Glomerular visceral epithelial cell (primary cell): ENCODE measurements around the gene PITX2.

ENCODE experiments used
- DNase-seq: peaks from one replicate; pipeline ENCODE4 v3.0.0-alpha.2; 2016; ENCODE audit errors: extremely low spot score

PITX2 gene

DNA sequence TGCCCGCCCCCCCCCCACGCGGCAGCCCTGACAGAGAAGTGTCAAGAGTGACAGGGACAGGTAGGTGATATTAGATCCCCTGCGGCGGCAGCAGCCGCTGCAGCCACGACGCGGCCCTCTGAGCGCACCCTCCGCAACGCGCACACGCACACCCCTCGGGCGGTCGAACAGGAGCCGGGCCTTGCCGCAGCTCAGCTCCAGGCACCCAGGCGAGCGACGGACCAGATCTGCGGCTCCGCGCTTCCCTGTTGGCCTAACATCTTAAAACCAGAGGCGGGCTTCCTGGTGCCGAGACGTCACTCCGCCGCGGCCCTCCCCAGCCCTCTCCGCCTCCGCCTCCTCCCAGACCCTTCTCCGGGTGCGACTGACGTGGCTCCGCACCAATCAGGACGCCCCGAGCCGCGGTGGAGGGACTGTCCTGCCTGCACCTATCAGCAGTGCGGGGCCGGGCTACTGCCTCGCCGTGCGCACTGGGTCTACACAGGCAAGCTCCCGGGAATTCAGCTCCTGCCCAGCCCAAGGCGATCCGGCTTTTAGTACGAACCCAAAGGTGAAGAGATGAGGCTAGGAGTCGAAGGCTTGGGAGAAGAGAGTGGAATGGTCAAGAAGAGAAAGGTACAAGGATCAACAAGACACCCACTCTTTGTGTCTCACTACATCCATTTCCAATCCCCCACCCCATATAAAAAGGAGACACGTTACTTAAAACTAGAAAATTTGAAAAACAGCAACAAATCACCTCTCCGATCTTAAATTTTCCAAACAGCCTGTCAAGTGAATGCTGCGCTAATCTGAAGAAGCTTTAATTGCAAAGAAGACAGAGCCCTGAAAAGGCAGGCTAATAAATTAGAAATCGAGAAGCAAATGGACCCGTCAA lies at the start of gene PITX2:
Gene PITX2, minus strand, starts transcription at position 237 of the 877 bp plus-strand sequence. CDS start 617 bp downstream, outside the sequence.
- DNase-seq: peak; percentile 99

DNA sequence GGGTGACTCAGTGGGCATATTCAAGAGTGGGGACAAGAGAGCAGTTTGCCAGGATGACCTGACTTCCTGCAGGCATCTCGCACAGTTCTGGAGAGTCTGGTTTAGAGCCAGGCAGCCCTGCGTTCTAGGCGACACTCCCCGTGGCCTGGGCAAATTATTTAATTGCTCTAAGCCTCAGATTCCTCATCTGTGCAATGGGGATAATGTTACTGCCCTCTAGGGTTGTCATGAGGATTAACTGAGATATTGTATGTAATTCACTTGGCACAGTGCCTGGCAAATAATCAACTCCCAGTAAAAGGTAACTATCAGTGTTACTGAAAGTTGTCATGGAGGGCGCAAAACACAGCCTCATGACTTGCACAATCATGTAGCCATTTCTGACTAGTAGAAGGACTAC lies 48.8 kb upstream of the PITX2 start:
- no peak for DNase-seq

DNA sequence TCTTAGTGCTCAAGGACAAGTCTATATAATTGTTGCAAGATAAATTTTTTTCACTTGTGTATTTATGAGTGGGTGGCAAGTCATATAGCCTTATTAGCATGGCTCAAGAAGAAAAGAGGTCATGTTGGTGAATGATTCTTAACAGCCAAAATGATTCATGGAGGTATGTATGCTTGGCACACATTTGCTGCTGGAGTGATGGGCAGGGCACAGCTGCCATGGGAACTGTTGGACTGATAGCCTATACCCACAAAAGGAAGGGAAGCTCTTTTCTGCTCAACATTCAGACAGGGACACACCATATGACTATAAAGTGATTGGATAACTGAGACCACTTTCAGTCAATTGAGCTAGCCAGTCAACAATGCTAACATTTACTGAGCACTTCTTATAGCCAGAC lies 46.8 kb upstream of the PITX2 start:
- DNase-seq: peak; percentile 7

DNA sequence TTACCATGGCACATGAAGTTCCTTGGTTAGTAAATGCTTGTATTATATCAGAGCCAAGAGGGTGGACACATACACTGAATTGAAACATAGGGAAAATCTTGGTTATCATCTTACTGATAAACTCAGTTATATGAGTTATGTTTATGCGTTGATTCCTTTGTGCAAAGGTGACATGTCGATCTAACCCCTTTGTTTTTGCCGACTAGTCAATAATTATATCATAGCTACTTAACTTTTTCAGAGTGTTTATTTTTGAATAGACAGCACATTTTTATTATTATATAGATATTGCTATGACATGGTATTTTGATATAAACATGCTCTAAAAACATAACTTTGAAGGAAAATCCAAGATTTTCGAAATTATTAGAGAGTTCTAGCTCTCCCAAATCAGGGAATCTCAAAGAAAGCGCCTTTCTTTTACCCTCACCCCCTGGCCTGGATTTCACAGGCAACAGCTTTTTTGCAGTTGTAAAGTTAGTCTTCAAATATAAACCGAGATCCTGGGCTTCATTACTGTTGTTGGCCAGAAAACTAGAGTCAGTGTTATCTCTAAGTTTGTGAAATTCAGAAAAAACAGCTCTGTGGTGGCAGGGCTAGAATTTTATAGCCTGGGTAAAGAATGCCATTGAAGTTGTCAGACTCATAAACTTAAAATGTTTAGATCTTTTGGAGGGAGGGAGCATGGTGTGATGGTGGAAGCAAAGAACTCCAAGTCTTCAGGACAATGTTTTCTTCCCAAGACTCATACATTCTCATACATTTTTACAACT lies 45.8 kb upstream of the PITX2 start:
- no peak for DNase-seq

DNA sequence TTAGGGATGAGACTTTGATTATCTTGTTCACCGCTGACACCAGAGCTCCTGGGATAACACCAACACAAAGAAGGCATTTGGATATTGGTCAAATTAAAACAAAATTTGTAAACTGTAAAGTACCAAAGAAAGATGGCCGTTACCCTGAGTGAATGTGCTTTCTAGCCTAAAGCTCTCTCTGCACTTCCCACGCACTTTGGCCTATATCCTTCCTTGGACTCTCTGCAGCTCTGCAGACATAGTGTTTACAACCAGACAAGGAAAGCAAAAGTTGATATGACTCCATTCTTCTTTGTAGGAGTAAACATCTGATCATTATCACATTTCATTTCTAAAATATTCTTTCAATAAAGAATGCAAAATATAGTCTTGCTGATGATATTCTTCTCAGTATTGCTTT lies 44.8 kb upstream of the PITX2 start:
- no peak for DNase-seq

DNA sequence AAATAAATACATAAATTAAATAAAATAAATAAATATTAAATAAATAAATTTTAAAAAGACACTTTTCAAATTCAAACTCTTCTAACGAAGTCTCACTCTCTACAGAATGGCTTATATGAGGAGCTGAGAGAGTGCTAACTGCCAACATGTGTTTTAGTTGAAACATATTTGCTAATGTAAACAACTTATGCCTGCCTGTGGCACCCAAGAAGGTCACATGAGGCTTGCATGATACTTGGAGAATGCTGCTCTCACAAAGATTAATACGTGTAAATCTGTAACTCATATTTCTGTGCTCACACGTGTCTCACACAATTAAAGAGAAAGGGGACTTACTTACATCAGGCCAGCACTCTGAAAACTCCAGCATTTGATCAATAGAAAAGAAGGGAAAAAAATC lies 43.2 kb upstream of the PITX2 start:
- no peak for DNase-seq

DNA sequence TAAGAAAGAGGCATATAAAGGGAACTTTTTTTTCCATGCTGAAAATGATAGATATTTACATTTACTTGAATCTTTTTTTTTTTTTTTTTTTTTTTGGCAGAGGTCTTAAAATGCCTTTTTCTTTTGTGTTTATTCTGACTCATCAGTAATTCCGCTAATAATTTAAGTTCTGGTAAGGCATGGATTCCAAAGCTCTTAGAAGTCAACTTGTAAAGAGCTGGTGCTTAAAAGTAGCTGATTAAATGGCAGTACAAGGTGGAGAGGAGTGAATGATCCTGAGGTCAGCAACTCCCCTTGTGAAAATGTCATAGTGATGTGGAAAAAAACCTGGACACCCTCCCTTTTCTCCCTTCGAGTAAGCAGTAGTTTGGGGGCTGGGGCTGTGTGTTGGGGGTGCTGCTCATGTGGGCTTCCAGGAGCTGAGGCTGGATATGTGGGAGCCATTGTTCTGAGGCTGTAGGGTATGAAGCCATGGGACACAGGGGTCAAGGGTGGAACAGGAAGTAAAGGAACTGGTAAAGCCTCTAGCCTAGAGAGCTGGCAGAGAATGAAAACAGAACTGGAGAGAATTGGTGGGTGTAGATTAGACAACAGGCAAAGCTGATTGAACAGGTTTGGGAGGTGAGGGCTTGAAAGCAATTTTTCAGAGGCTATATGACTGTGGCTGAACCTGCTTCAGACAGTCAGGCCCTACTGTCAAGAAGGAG lies 41.0 kb upstream of the PITX2 start:
- peak; percentile 25 for DNase-seq

DNA sequence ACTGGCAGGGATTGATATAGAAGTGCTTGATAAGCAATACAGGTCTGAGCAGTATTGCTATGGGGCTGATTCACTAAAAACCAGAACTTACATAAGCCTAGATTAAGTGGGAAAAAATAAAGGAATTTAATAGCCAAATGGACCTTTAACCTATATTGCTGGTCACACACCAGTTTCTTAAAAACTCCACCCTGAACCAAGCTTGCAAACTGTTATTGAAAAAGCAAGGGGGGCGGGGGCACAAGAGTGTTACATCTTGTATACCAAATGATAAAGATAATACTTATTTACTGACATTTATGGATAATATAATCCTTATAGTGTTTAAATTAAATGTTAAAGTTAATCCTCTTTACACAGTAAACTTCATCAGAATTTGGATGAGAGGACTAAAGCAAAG lies 40.3 kb upstream of the PITX2 start:
- DNase-seq: no peak

DNA sequence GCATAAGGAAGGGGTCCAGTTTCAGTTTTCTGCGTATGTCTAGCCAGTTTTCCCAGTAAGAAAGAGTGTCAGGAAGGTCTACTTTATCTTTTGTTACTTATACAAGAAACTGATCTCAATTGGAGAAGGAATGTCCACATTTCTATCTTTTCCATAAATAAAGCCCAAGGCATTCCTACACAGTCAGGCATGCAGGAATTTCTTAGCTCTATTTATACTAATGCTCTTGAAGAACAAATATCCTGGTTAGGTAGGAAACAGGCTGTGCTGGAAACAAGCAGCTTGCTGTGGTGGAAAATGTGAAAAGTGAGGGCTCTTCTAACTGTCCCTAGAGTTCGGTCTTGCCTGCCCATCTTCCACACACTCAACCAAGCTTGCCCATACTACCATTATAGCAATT lies 37.9 kb upstream of the PITX2 start:
- no peak for DNase-seq

DNA sequence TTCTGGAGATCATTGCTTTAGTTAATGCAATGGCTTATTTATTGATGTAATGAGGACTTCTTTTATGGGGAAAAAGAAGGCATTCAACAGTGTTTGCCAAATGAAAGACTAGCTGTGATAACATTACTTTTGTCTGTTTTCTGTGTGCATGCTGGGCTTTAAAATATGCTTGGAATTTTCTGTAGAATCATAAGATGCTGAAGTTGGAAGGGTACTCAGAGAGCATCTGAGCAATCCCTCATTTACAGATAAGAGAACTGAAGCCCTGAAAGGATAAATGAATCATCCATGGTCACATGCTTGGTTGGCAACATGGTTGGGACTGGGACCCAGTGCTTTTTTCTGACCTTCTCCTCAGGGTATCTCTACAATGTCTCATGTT lies 31.4 kb upstream of the PITX2 start:
- no peak for DNase-seq

DNA sequence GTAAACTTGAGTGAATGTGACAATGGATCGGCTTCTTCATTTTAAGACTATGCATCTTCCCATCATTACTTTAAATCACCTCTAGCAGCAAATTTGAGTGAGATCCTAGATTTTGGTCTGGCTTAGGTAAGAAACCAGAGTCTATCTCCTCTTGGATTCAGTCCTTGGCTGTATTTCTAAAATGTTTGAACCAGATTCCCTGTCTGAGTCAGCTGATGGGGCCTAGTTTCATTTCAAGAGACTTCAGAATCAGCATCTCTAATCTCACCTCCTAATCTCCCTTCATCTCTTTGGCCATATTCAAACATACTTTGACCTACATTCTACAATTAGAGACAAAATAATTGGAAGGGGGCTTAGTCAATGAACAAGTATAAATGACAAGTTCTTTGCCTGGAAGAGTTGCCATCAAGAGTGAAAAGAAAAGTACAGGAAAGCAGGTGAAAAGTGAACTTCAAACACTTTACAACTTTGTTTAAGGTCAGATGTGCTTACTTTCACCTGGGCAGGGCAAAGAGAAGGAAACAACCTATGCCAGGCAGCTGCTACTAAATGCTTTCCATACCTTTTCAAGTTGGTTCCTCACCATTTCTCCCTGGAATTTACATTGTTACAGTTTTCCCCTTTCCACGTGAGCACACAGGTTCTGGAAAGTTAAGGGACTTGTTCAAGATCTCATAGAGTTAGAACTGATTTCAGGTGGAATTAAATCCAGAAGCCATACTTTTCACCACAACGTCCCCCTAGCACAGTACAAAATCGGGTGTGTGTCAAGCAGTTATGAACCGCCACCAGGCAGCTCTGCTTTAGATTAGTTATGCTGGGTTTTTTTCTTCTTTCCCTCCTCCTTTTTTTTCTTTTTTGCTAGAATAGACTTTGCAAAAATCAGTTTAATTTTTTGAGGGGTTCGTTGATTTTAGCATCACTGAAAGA lies 30.7 kb upstream of the PITX2 start:
- no peak for DNase-seq

DNA sequence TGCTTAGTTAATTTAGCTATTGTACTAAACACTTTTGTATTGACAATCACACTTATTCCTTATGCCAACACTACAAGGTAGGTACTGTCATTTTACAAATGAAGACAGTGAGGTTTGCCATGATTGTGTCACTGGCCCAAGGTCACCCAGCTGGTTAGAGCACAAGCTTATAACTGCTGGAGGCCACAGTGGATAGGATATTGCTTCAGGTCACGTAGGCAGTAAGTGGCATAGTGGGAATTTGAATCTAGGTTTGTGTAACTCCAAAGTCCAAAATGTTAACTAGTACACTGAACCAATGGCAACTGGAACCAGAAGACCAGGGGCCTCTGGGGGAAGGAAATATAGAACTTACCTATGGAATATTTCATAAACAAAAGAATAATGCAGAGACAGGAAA lies 21.1 kb upstream of the PITX2 start:
- DNase-seq: no peak

DNA sequence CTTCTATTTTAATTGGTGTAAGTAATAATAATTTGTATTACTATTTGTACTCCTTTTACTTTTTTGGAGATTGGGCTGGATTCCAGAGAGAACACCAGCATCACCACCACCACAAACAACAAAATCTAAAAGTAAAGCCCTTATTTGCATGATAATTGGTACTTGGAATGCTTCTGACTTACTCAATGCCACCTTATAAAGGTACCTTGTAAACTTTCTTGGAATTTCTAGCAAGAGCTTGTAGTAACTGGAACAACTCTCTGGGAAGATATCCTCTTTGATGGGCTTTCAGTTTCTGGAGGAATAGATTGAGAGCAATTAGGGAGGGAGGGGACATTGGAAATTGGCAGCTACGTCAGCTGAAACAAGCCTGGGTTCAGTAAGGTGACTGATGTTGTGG lies 20.2 kb upstream of the PITX2 start:
- DNase-seq: no peak

DNA sequence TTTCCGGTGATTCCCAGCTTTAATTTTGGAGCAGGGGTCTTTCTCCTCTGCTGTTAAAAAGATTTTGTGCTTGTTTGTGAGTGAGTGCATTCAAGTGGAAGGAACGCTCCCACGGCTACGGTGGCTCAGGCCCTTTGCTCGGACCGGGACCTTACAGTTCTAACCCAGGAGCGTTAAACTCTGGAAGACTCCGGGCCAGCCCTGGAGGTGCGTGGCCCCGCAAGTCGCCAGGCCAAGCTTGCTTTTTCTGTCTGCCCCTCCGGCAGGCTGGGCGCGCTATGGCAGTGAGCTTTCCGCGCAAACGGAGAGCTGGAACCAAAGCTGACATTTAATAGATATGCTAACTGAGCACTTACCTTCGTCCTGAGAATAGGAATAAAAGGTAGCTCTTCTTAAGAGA lies 18.3 kb upstream of the PITX2 start:
- no peak for DNase-seq

DNA sequence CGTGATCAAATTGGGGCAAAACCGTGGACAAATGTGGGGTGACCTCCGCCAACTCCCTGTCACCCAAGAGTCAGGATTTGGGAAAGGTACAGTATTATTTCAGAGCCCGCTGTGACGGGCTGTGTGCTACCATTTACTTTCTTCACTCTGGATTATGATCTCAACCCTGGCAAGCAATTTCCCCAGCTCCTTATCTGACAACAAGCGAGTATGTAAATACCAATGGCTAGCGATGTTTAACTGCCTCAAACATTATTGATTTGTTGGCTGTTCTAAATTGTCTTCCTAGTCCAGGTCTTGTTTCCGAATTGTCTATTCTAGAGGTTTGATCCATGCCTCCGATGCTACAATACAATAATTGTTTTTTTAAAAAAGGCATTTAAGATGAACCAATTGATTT lies 17.7 kb upstream of the PITX2 start:
- no peak for DNase-seq

DNA sequence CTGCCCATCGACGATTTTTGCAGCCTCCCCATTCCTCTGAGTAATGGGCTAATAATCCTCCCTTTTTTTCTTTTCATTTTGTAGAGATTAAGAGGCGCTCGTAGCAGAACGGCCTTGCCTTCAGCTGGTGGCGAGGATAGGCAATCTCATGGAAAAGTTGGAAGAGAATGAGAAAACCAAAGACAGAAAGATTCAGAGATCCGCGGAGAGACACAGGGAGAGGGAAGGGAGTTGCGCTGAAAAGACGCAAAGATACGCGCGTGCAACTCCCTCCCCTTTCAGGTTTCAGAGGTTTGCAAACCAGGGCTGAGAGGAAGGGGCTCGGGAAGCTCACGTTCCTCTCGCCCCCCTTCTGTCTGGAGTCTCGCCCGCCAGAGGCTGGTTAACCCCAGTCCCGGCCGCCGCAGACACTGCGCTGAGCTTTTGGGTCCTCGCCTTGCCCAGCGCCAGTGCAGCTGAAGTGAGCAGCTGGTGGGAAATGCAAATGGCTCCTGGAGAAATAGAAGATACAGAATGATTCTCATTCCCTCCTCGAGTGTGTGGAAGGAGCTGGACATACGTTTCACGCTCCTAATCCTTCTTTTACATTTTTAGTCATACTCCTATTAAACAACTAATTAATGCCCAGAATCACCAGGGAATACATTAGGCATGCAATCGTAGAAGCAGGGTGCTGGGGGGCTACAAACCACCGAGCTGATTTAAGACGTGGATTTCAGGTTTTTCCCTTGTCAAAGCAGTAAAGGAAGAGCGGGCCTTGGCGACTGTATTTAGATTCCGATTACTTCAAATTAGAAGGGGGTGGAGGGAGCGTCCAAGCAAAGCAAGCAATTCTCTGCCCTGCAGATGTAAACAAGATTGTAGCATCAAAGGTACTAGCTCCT lies 16.6 kb upstream of the PITX2 start:
- no peak for DNase-seq

DNA sequence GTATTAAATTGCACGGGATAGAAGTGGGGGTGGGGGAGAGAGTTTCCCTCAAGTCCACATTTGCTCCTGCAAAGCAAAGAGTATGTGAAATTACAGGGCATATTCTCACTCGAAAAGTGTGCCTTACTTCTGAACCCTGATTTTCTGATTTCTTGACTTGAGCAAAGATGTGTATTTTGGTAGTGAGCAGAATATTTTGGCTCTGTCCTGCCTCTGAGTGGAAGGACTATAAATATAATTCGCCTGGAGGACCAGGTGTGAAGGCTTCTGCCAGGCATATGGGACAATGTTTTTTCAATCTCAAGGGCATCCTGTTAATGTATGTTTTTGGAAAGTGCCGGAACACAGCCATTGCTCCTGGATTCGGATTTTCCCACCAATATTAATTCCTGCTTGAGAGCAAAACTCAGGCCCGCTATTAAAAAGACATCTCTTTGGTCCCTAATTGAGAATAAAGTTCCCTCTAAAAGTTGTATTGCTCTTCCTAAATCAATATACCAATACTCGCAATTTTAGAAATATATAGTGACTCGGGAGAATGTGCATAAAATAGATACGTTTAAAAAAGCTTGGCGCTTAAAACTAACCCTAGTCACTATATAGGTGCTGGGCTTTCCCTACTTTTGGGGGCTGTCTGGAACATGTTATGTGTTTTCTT lies 15.3 kb upstream of the PITX2 start:
- DNase-seq: no peak

DNA sequence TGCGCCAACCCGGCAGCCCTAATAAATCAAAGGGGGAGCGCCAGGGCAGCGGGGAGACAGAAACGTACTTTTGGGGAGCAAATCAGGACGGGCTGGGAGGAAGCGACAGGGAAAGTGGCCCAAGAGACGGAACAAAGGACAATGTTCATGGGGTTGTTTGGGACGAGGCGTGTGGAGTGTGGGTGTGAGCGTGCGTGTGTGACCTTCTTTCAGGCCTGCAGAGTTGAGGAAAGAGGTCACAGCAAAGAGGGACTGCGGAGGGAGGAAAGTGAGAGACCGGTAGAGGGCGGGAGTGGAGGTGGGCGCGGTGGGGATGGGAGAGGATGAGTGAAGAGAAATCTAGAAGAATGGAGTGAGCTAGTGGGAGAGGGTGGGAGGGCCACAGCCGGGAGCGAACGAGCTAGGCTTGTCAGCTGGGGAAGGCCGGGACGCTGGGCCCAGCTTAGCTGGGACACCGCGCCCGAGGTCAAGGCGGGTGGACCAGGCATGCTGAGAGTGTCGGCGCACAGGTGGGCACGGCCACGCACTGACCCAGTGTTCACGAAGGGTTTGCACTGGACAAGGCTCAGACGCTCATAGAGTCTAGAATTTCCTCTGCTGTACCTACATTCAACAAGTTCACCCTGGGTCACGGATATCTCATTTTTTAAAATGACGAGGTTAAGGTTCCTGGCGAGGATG lies 14.7 kb upstream of the PITX2 start:
- peak; percentile 33 for DNase-seq

DNA sequence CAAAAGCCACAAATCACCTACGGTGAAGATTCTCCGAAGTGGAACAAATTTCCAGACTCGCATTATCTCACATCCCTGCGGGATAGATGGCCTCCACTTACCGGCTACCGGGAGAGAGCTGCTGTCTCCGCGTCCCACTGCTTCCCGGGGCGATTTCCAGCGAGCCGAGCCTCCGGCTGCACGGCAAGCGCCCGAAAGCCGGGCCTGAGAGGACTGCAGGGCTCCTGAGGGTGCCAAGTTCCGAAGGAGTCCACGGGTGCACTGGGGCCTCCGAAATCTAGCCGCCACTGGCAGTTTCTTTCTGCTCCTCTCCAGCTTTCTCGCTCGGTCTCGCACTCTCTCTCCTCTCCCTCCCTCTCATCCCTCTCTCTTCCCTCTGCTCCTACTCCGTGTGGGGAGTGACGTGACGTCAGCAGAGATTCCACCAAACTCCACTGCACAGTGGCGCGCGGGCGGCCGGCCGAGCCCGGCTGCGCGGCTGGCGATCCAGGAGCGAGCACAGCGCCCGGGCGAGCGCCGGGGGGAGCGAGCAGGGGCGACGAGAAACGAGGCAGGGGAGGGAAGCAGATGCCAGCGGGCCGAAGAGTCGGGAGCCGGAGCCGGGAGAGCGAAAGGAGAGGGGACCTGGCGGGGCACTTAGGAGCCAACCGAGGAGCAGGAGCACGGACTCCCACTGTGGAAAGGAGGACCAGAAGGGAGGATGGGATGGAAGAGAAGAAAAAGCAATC lies 14.0 kb upstream of the PITX2 start:
- peak; percentile 86 for DNase-seq
